ENCODE measurements around the gene CEBPZ. TPM values are rescaled to one million over a fixed set of nuclear protein-coding genes. Genes with fewer than 3 reads are reported as not detected.

CEBPZ gene
- total RNA-seq = 47.7 and 61.9 TPM in 2 replicates

GRCh38 chr2:37231241-37232130 is at the start of gene CEBPZ, which contains the start of gene NDUFAF7:
Gene CEBPZ, minus strand, starts transcription at chr2:37231596. Its CDS starts 29 bp downstream, at chr2:37231567.
Gene NDUFAF7, plus strand, starts transcription at chr2:37231658. Its CDS starts 48 bp downstream, at chr2:37231706.

GRCh38 chr2:37196320-37197195 is 34.8 kb downstream of the CEBPZ start, which contains the start of gene CEBPZOS:
Gene CEBPZOS, plus strand, starts transcription at chr2:37196496. Its CDS starts 3,209 bp downstream, at chr2:37199705.

GRCh38 chr2:37188570-37188969 is 42.8 kb downstream of the CEBPZ start, which contains the start of gene SULT6B1:
Gene SULT6B1, minus strand, starts transcription at chr2:37188670. Its CDS starts 30 bp downstream, at chr2:37188640.

GRCh38 chr2:37156857-37157714 is 74.3 kb downstream of the CEBPZ start, which contains the start of gene EIF2AK2:
Gene EIF2AK2, minus strand, starts transcription at chr2:37156980. Its CDS starts 9,174 bp downstream, at chr2:37147806.

Other genes starting within 250 kb of the CEBPZ start
- 20.5 and 26.2 TPM in 2 replicates for gene HEATR5B, start 147.2 kb downstream of the CEBPZ start, total RNA-seq
- 5.8 and 7.1 TPM in 2 replicates for gene GPATCH11, start 147.1 kb downstream of the CEBPZ start, total RNA-seq
- gene EIF2AK2, start 74.6 kb downstream of the CEBPZ start, total RNA-seq = 17.5 and 23.5 TPM in 2 replicates
- not detected in 2 replicates for gene SULT6B1, start 42.9 kb downstream of the CEBPZ start, total RNA-seq
- gene CEBPZOS, start 35.1 kb downstream of the CEBPZ start, total RNA-seq = 8.6 and 10.8 TPM in 2 replicates
- 10.0 and 15.4 TPM in 2 replicates for gene NDUFAF7, start 62 bp upstream of the CEBPZ start, total RNA-seq
- 55.1 and 73.8 TPM in 2 replicates for gene PRKD3, start 93.2 kb upstream of the CEBPZ start, total RNA-seq
- gene QPCT, start 113.0 kb upstream of the CEBPZ start, total RNA-seq = 16.7 and 17.5 TPM in 2 replicates